ENCODE results near the gene PRICKLE4.

DNA sequence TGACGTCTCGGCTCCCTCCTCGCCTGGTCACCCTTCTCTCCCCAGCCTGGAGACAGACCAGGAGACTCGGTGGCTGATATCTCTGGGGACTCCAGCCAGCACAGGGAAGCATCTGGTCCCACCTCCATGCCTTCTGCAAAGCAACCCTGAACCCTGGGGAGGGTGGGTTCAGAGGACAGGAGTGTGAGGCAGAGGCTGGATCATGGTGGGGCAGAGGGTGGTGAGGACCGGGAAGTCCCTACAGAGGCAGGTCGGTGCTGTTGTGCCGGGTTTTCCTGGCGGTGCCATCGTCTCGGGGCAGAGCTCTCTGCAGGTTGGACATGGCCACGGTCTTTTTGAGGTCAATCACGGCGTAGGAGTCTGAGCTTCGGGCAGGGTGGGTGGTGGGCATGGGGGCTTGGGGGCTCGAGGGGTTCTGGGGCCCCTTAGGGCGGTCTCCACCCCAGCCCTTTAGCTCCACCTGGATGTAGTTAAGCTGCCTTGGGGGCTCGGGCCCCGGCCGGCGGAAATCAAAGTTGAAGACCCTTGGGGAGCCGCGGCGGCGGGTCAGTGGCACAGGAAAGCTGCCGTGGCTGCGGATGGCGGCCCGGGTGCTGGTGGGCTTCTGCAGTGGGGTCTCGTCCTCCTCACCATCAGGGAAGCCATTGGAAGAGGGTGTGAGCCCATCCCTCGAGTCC is 10.1 kb upstream of the PRICKLE4 start:
- TF ChIP-seq, protein P1, sequence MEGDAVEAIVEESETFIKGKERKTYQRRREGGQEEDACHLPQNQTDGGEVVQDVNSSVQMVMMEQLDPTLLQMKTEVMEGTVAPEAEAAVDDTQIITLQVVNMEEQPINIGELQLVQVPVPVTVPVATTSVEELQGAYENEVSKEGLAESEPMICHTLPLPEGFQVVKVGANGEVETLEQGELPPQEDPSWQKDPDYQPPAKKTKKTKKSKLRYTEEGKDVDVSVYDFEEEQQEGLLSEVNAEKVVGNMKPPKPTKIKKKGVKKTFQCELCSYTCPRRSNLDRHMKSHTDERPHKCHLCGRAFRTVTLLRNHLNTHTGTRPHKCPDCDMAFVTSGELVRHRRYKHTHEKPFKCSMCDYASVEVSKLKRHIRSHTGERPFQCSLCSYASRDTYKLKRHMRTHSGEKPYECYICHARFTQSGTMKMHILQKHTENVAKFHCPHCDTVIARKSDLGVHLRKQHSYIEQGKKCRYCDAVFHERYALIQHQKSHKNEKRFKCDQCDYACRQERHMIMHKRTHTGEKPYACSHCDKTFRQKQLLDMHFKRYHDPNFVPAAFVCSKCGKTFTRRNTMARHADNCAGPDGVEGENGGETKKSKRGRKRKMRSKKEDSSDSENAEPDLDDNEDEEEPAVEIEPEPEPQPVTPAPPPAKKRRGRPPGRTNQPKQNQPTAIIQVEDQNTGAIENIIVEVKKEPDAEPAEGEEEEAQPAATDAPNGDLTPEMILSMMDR (conservative IDR thresholded peaks at IDR 0.05; ENCODE audit: low read length): no peak
- no peak for TF ChIP-seq EZH2phosphoT487 (IDR thresholded peaks at IDR 0.05; ENCODE audit: borderline replicate concordance, low read depth, low read length)

Data from OCI-LY7 (cell line).